Measurements from ENCODE around the gene ZNF532. TPM values are rescaled to one million over a fixed set of nuclear protein-coding genes. Genes with fewer than 3 reads are reported as not detected.

The ZNF532 gene
- total RNA-seq, 1 donor from 2014 or later, result 77.1 TPM

DNA sequence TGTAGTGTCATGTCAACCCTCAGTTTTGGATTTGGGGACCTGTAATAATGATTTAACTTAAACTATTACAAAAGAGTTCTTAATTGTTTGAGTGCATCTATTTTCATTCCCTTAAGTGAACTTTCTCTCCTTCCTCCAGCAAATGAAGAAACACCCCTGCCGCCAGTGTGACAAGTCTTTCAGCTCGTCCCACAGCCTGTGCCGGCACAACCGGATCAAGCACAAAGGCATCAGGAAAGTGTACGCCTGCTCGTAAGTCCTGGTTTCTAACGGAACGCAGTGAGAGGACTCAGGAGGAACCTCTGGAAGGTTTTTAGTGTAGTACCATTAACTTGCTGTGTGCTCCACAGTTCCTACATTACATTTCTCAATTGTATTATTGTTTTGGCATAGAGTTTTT is 114.2 kb downstream of the ZNF532 start:
- intact Hi-C loops (cut with DNase I), result no loop called here
- no peaks in the 10 kb centered on the region for H3K9me3 ChIP-seq
- peaks cover 7% of the 10 kb centered on the region for H3K4me1 ChIP-seq
- H3K4me3 ChIP-seq, result no peak overlapping the region
- no peak overlapping the region for H3K27ac ChIP-seq
- H3K36me3 ChIP-seq, result peaks cover 0 to 48% of the 10 kb centered on the region in 2 donors
- H3K27me3 ChIP-seq, result no peaks in the 10 kb centered on the region
- TF ChIP-seq POLR2AphosphoS5 (IDR thresholded peaks at IDR 0.05; ENCODE audit: insufficient read depth in 1 of 2, low read depth in 1 of 2), result no peak
- TF ChIP-seq, protein P1, sequence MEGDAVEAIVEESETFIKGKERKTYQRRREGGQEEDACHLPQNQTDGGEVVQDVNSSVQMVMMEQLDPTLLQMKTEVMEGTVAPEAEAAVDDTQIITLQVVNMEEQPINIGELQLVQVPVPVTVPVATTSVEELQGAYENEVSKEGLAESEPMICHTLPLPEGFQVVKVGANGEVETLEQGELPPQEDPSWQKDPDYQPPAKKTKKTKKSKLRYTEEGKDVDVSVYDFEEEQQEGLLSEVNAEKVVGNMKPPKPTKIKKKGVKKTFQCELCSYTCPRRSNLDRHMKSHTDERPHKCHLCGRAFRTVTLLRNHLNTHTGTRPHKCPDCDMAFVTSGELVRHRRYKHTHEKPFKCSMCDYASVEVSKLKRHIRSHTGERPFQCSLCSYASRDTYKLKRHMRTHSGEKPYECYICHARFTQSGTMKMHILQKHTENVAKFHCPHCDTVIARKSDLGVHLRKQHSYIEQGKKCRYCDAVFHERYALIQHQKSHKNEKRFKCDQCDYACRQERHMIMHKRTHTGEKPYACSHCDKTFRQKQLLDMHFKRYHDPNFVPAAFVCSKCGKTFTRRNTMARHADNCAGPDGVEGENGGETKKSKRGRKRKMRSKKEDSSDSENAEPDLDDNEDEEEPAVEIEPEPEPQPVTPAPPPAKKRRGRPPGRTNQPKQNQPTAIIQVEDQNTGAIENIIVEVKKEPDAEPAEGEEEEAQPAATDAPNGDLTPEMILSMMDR (IDR thresholded peaks at IDR 0.05), result no peak
- no peak for TF ChIP-seq POLR2A (IDR thresholded peaks at IDR 0.05)
- DNase-seq (ENCODE audit: extremely low spot score in 2 of 2), result no peak

DNA sequence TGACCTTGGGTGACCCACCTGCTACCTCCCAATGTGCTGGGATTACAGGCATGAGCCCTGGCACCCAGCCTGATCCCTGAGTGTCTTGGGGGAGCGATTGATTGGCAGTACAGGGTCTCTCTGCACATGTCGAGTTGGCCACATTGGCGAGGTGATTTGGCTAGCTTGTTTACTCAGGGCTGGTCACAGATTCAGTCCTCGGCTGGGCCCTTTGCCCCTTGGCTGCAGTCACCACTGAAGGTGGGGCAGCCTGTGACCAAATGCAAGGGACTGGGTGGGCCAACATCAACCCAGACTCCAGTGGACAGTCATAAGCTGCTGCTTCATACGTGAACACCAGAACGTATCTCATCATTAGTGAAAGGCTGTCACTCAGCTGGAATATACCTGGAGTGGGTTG is 114.9 kb downstream of the ZNF532 start:
- intact Hi-C loops (cut with DNase I), result no loop called here
- no peak overlapping the region for H3K27ac ChIP-seq
- H3K4me1 ChIP-seq, result peaks cover 7% of the 10 kb centered on the region
- DNase-seq (ENCODE audit: extremely low spot score in 2 of 2), result no peak
- H3K4me3 ChIP-seq, result no peak overlapping the region
- peaks cover 0 to 53% of the 10 kb centered on the region in 2 donors for H3K36me3 ChIP-seq
- no peak for TF ChIP-seq POLR2AphosphoS5 (IDR thresholded peaks at IDR 0.05; ENCODE audit: insufficient read depth in 1 of 2, low read depth in 1 of 2)
- TF ChIP-seq, protein P1 (IDR thresholded peaks at IDR 0.05), result no peak
- no peak for TF ChIP-seq POLR2A (IDR thresholded peaks at IDR 0.05)
- no peaks in the 10 kb centered on the region for H3K27me3 ChIP-seq
- no peaks in the 10 kb centered on the region for H3K9me3 ChIP-seq

DNA sequence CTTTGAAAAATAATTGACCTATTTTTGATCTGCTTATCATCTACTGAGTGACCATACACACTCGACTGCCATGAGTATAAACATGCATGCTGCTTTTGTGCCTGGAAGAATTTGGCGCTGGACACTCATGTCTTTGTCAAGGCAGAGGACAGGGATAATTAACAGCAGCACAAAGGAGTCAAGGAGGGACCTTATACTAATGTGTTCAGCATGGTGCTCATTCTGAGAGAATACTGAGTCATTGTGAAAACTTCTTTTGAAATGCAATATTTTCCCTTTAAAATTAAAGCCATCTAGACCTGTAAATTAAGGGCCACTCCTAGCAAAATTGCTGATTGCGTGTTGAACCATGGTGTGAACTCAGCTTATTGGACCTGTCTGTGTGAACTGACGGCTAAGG is 116.3 kb downstream of the ZNF532 start:
- Histone ChIP-seq H3K9me3 (no peaks in the 10 kb centered on the region), H3K4me1 (no peaks in the 10 kb centered on the region), H3K27me3 (no peaks in the 10 kb centered on the region), H3K27ac (no peak overlapping the region), H3K36me3 (peaks cover 0 to 53% of the 10 kb centered on the region in 2 donors), H3K4me3 (no peak overlapping the region)
- TF ChIP-seq, protein P1 (IDR thresholded peaks at IDR 0.05), result no peak
- TF ChIP-seq POLR2AphosphoS5 (IDR thresholded peaks at IDR 0.05; ENCODE audit: insufficient read depth in 1 of 2, low read depth in 1 of 2), result no peak
- no peak for TF ChIP-seq POLR2A (IDR thresholded peaks at IDR 0.05)
- intact Hi-C loops (cut with DNase I), result no loop called here
- no peak for DNase-seq (ENCODE audit: extremely low spot score in 2 of 2)

DNA sequence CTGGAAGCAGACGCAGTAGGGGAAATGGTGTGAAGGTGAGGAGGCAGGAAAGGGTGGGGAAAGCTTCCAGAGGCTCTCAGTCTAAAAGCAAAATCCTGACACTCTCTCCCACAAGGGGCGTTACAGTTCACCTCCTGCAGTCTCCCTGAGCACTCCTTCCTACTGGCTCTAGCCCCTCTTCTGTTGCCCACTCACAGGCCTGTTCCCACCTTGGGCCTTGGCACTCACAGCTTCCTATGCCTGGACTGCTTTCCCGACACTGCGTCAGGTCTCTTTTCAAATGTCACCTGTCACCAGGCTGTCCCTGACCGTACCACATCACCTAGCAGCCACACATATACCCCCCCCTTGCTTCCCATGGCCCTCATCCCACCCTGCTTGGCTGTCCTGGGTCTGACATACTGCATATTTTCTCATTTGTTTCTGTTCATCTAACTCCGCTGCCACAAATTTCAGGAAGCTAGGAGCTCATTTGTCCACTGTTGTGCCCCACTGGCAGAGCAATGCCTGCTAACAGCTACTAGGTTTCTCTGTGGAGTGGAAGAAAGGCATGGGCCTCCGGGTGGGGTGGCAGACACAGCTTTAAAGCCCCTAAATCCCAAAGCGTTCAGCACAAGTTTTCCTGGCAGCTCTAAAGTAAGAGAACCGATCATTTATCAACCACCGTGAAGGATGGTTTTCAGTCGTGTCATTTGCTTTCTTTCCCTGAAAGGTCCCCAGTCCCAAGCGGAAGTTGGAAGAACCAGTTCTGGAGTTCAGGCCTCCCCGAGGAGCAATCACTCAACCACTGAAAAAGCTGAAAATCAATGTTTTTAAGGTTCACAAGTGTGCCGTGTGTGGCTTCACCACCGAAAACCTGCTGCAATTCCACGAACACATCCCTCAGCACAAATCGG is 118.8 kb downstream of the ZNF532 start:
- DNase-seq (ENCODE audit: extremely low spot score in 2 of 2), result no peak
- H3K27me3 ChIP-seq, result no peaks in the 10 kb centered on the region
- no peak overlapping the region for H3K4me3 ChIP-seq
- peaks cover 0 to 53% of the 10 kb centered on the region in 2 donors for H3K36me3 ChIP-seq
- TF ChIP-seq, protein P1 (IDR thresholded peaks at IDR 0.05), result no peak
- TF ChIP-seq POLR2AphosphoS5 (IDR thresholded peaks at IDR 0.05; ENCODE audit: insufficient read depth in 1 of 2, low read depth in 1 of 2) (no peak), POLR2A (IDR thresholded peaks at IDR 0.05) (no peak)
- no peak overlapping the region for H3K27ac ChIP-seq
- intact Hi-C loops (cut with DNase I), result no loop called here
- H3K9me3 ChIP-seq, result no peaks in the 10 kb centered on the region
- H3K4me1 ChIP-seq, result no peaks in the 10 kb centered on the region

DNA sequence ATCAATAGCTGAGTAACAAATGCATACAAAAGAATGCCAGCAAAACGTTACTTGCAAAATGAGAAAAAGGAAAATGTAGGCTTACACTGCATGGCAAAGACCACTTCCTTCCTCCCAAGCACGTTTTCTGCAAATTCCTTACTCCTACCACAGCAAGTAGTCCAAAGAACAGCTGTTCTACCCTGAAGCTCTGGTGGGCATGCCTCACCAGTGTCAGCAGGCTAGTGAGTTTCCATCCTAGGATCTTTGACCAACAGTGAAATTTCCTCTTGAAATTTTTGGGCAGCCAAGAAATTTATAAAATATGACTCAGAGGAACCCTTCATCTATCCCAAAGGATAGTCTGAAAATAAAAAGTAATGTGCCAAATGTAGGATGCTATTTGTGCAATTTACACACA is 123.9 kb downstream of the ZNF532 start:
- H3K9me3 ChIP-seq, result no peaks in the 10 kb centered on the region
- no peaks in the 10 kb centered on the region for H3K27me3 ChIP-seq
- peaks cover 29% of the 10 kb centered on the region for H3K4me1 ChIP-seq
- H3K27ac ChIP-seq, result no peak overlapping the region
- intact Hi-C loops (cut with DNase I), result no loop called here
- peaks cover 0 to 8% of the 10 kb centered on the region in 2 donors for H3K36me3 ChIP-seq
- no peak overlapping the region for H3K4me3 ChIP-seq
- no peak for TF ChIP-seq POLR2AphosphoS5 (IDR thresholded peaks at IDR 0.05; ENCODE audit: insufficient read depth in 1 of 2, low read depth in 1 of 2)
- no peak for TF ChIP-seq POLR2A (IDR thresholded peaks at IDR 0.05)
- TF ChIP-seq, protein P1 (IDR thresholded peaks at IDR 0.05), result no peak
- DNase-seq (ENCODE audit: extremely low spot score in 2 of 2), result no peak
